ENCODE data around the gene ATAD2B. TPM values are rescaled to one million over a fixed set of nuclear protein-coding genes. Genes with fewer than 3 reads are reported as not detected.
"Not testable (repeated sequence)": the region's sequence is repeated elsewhere in the genome, so short reads cannot be mapped to it uniquely, and the experiment has no call there.

Gene ATAD2B
- total RNA-seq, 2 experiments from 2014 or later: 11.9 to 12.3 TPM

- DNase-seq: no peak
- H3K4me1 Mint-ChIP-seq: peaks cover 3% of the 10 kb centered on the region
- peaks cover 5% of the 10 kb centered on the region for H3K9me3 Mint-ChIP-seq
- H3K36me3 Mint-ChIP-seq: peaks cover 28% of the 10 kb centered on the region
- no peak overlapping the region for H3K27ac Mint-ChIP-seq
- no peaks in the 10 kb centered on the region for H3K27me3 Mint-ChIP-seq
- H3K4me3 Mint-ChIP-seq: no peak overlapping the region
Measured at GRCh38 chr2:23767876-23768621, 158.9 kb downstream of the ATAD2B start.

- DNase-seq: no peak
- Mint-ChIP-seq H3K4me1 (peaks cover 14% of the 10 kb centered on the region), H3K4me3 (no peak overlapping the region), H3K27ac (no peak overlapping the region), H3K9me3 (no peaks in the 10 kb centered on the region), H3K36me3 (peaks cover 18% of the 10 kb centered on the region), H3K27me3 (no peaks in the 10 kb centered on the region)
Measured at GRCh38 chr2:23762141-23762540, 164.8 kb downstream of the ATAD2B start.

- peaks cover 13% of the 10 kb centered on the region for H3K4me1 Mint-ChIP-seq
- no peak overlapping the region for H3K27ac Mint-ChIP-seq
Measured at GRCh38 chr2:23761638-23762037, 165.3 kb downstream of the ATAD2B start.

GRCh38 chr2:23760736-23761135 lies 166.2 kb downstream of the ATAD2B start:
- Mint-ChIP-seq H3K27ac (no peak overlapping the region), H3K27me3 (no peaks in the 10 kb centered on the region), H3K9me3 (no peaks in the 10 kb centered on the region), H3K36me3 (peaks cover 16% of the 10 kb centered on the region), H3K4me1 (peaks cover 11% of the 10 kb centered on the region), H3K4me3 (no peak overlapping the region)
- DNase-seq: no peak

More at GRCh38 chr2:23761638-23762037, 165.3 kb downstream of the ATAD2B start:
- Mint-ChIP-seq H3K36me3 (peaks cover 16% of the 10 kb centered on the region), H3K27me3 (no peaks in the 10 kb centered on the region), H3K4me3 (no peak overlapping the region), H3K9me3 (no peaks in the 10 kb centered on the region)
- DNase-seq: no peak

- H3K9me3 Mint-ChIP-seq: no peaks in the 10 kb centered on the region
- H3K27me3 Mint-ChIP-seq: no peaks in the 10 kb centered on the region
- no peak overlapping the region for H3K4me3 Mint-ChIP-seq
- peaks cover 11% of the 10 kb centered on the region for H3K4me1 Mint-ChIP-seq
- DNase-seq: no peak
- H3K36me3 Mint-ChIP-seq: peaks cover 26% of the 10 kb centered on the region
- H3K27ac Mint-ChIP-seq: no peak overlapping the region
Measured at GRCh38 chr2:23757686-23758433, 169.1 kb downstream of the ATAD2B start.

GRCh38 chr2:23756593-23757292 lies 170.2 kb downstream of the ATAD2B start:
- H3K36me3 Mint-ChIP-seq: peaks cover 27% of the 10 kb centered on the region
- DNase-seq: no peak
- H3K9me3 Mint-ChIP-seq: no peaks in the 10 kb centered on the region
- peaks cover 7% of the 10 kb centered on the region for H3K4me1 Mint-ChIP-seq
- no peak overlapping the region for H3K4me3 Mint-ChIP-seq
- H3K27me3 Mint-ChIP-seq: no peaks in the 10 kb centered on the region
- no peak overlapping the region for H3K27ac Mint-ChIP-seq

GRCh38 chr2:23754970-23755369 lies 172.0 kb downstream of the ATAD2B start:
- Mint-ChIP-seq H3K27ac (no peak overlapping the region), H3K4me1 (peaks cover 3% of the 10 kb centered on the region), H3K9me3 (no peaks in the 10 kb centered on the region), H3K4me3 (no peak overlapping the region), H3K36me3 (peaks cover 23% of the 10 kb centered on the region), H3K27me3 (no peaks in the 10 kb centered on the region)
- no peak for DNase-seq

GRCh38 chr2:23753291-23754010 lies 173.5 kb downstream of the ATAD2B start:
- H3K4me3 Mint-ChIP-seq: no peak overlapping the region
- H3K36me3 Mint-ChIP-seq: peaks cover 23% of the 10 kb centered on the region
- no peak overlapping the region for H3K27ac Mint-ChIP-seq
- DNase-seq: no peak
- peaks cover 3% of the 10 kb centered on the region for H3K4me1 Mint-ChIP-seq
- no peaks in the 10 kb centered on the region for H3K27me3 Mint-ChIP-seq
- H3K9me3 Mint-ChIP-seq: no peaks in the 10 kb centered on the region

- Mint-ChIP-seq H3K4me3 (no peak overlapping the region), H3K9me3 (no peaks in the 10 kb centered on the region), H3K27ac (no peak overlapping the region), H3K36me3 (peaks cover 15% of the 10 kb centered on the region), H3K27me3 (no peaks in the 10 kb centered on the region), H3K4me1 (no peaks in the 10 kb centered on the region)
- no peak for DNase-seq
Measured at GRCh38 chr2:23751747-23752265, 175.1 kb downstream of the ATAD2B start.

GRCh38 chr2:23746141-23746863 lies 180.6 kb downstream of the ATAD2B start:
- no peak overlapping the region for H3K4me3 Mint-ChIP-seq
- no peaks in the 10 kb centered on the region for H3K27me3 Mint-ChIP-seq
- no peak for DNase-seq
- H3K4me1 Mint-ChIP-seq: no peaks in the 10 kb centered on the region
- H3K27ac Mint-ChIP-seq: no peak overlapping the region
- no peaks in the 10 kb centered on the region for H3K9me3 Mint-ChIP-seq
- peaks cover 17% of the 10 kb centered on the region for H3K36me3 Mint-ChIP-seq

GRCh38 chr2:23745726-23746105 lies 181.2 kb downstream of the ATAD2B start:
- no peaks in the 10 kb centered on the region for H3K4me1 Mint-ChIP-seq
- H3K27me3 Mint-ChIP-seq: no peaks in the 10 kb centered on the region
- peaks cover 19% of the 10 kb centered on the region for H3K36me3 Mint-ChIP-seq
- H3K27ac Mint-ChIP-seq: no peak overlapping the region
- no peak for DNase-seq
- H3K9me3 Mint-ChIP-seq: no peaks in the 10 kb centered on the region
- no peak overlapping the region for H3K4me3 Mint-ChIP-seq

- peaks cover 21% of the 10 kb centered on the region for H3K36me3 Mint-ChIP-seq
- no peaks in the 10 kb centered on the region for H3K4me1 Mint-ChIP-seq
- H3K9me3 Mint-ChIP-seq: no peaks in the 10 kb centered on the region
- H3K4me3 Mint-ChIP-seq: no peak overlapping the region
- H3K27me3 Mint-ChIP-seq: no peaks in the 10 kb centered on the region
- no peak for DNase-seq
- H3K27ac Mint-ChIP-seq: no peak overlapping the region
Measured at GRCh38 chr2:23745068-23745725, 181.7 kb downstream of the ATAD2B start.

- H3K27me3 Mint-ChIP-seq, H3K27ac Mint-ChIP-seq, DNase-seq, H3K9me3 Mint-ChIP-seq, H3K4me1 Mint-ChIP-seq, H3K4me3 Mint-ChIP-seq: not testable (repeated sequence)
- peaks cover 56% of the 10 kb centered on the region for H3K36me3 Mint-ChIP-seq
Measured at GRCh38 chr2:23736783-23737182, 190.1 kb downstream of the ATAD2B start.

GRCh38 chr2:23734416-23734815 lies 192.5 kb downstream of the ATAD2B start:
- peaks cover 8% of the 10 kb centered on the region for H3K9me3 Mint-ChIP-seq
- no peak for DNase-seq
- no peak overlapping the region for H3K27ac Mint-ChIP-seq
- no peaks in the 10 kb centered on the region for H3K27me3 Mint-ChIP-seq
- H3K4me1 Mint-ChIP-seq: no peaks in the 10 kb centered on the region
- no peak overlapping the region for H3K4me3 Mint-ChIP-seq
- H3K36me3 Mint-ChIP-seq: peaks cover 50% of the 10 kb centered on the region
